ENCODE measurements around the gene KHK.

KHK gene

DNA sequence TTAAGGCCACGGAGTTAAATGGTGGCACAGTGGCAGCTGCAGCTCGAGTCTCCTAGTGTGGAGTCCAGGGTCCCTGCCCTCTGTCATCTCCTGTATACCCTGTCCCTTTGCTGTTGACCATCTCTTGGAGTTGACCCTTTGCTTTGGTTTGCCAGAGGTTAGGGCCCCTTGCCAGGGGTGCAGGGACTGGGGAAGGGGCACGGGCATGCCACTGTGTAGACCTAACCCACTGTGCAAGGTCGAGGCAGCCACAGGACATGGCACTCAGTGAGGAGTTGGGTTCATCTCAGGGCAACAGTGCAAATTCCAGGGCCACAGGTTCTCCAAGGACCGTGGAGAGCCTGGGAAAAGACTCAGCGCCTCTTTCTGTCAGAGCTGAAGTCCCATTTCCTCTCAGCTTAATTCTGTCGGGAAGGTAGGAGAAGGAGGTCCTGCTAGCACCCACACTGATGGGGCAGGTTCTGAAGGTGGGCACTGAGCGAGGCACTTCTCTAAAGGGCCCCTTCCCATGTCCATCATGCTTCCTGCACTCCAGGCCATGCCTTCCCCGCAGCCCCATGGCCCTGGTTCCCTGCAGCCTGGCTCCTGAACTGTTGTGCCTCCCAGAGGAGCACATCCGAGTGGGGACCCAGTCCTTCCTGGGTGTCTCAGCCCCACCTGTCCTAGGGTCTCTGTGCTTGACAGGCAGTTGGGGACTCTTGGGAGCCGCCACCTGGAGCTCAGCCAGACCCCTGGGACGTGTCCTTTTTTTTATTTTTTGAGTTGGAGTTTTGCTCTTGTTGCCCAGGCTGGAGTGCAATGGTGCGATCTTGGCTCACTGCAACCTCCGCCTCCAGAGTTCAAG, 2.8 kb downstream of the KHK start:
- Histone ChIP-seq H3F3A (ENCODE audit: insufficient read depth, low read length) (no peaks in the 10 kb centered on the region), H3K4me2 (ENCODE audit: low read length) (no peak overlapping the region), H3K27me3 (ENCODE audit: insufficient read depth, low read length) (0 out of 2 replicates have a peak, but pooled peaks cover 11% of the 10 kb centered on the region), H3K9me2 (ENCODE audit: low read depth, low read length) (no peaks in the 10 kb centered on the region), H3K9ac (ENCODE audit: low read length) (no peak overlapping the region), H3K4me1 (ENCODE audit: insufficient read depth, low read length, severe bottlenecking) (peaks cover 17% of the 10 kb centered on the region), H4K20me1 (ENCODE audit: insufficient read depth, low read length) (no peaks in the 10 kb centered on the region), H2AFZ (ENCODE audit: low read length) (no peak overlapping the region), H3K27ac (ENCODE audit: low read depth, low read length, poor library complexity, severe bottlenecking) (no peak overlapping the region), H3K4me3 (ENCODE audit: low read depth, low read length, poor library complexity, severe bottlenecking) (no peak overlapping the region), H3K9me3 (ENCODE audit: low read length) (no peaks in the 10 kb centered on the region), H3K79me2 (ENCODE audit: insufficient read depth, low read length) (no peaks in the 10 kb centered on the region), H3K36me3 (ENCODE audit: insufficient read depth, low read length) (no peaks in the 10 kb centered on the region)
- TF ChIP-seq, protein P1, sequence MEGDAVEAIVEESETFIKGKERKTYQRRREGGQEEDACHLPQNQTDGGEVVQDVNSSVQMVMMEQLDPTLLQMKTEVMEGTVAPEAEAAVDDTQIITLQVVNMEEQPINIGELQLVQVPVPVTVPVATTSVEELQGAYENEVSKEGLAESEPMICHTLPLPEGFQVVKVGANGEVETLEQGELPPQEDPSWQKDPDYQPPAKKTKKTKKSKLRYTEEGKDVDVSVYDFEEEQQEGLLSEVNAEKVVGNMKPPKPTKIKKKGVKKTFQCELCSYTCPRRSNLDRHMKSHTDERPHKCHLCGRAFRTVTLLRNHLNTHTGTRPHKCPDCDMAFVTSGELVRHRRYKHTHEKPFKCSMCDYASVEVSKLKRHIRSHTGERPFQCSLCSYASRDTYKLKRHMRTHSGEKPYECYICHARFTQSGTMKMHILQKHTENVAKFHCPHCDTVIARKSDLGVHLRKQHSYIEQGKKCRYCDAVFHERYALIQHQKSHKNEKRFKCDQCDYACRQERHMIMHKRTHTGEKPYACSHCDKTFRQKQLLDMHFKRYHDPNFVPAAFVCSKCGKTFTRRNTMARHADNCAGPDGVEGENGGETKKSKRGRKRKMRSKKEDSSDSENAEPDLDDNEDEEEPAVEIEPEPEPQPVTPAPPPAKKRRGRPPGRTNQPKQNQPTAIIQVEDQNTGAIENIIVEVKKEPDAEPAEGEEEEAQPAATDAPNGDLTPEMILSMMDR (IDR thresholded peaks at IDR 0.05; ENCODE audit: low read length): no peak
- no peak for TF ChIP-seq EZH2 (IDR thresholded peaks at IDR 0.05; ENCODE audit: borderline replicate concordance, low read length)

- Histone ChIP-seq H3K27me3 (ENCODE audit: insufficient read depth, low read length) (no peaks in the 10 kb centered on the region), H3K9me3 (ENCODE audit: low read length) (no peaks in the 10 kb centered on the region), H2AFZ (ENCODE audit: low read length) (no peak overlapping the region), H3K79me2 (ENCODE audit: insufficient read depth, low read length) (no peaks in the 10 kb centered on the region), H3K27ac (ENCODE audit: low read depth, low read length, poor library complexity, severe bottlenecking) (no peak overlapping the region), H3K4me3 (ENCODE audit: low read depth, low read length, poor library complexity, severe bottlenecking) (no peak overlapping the region), H3K9me2 (ENCODE audit: low read depth, low read length) (no peaks in the 10 kb centered on the region), H3F3A (ENCODE audit: insufficient read depth, low read length) (no peaks in the 10 kb centered on the region), H4K20me1 (ENCODE audit: insufficient read depth, low read length) (no peaks in the 10 kb centered on the region), H3K36me3 (ENCODE audit: insufficient read depth, low read length) (no peaks in the 10 kb centered on the region), H3K4me2 (ENCODE audit: low read length) (no peak overlapping the region), H3K9ac (ENCODE audit: low read length) (no peak overlapping the region), H3K4me1 (ENCODE audit: insufficient read depth, low read length, severe bottlenecking) (peaks cover 15% of the 10 kb centered on the region)
- TF ChIP-seq, protein P1 (IDR thresholded peaks at IDR 0.05; ENCODE audit: low read length): no peak
- TF ChIP-seq EZH2 (IDR thresholded peaks at IDR 0.05; ENCODE audit: borderline replicate concordance, low read length): no peak
Observed at GRCh38 chr2:27091746-27092695, 5.4 kb downstream of the KHK start.

- Histone ChIP-seq H3K9ac (ENCODE audit: low read length) (no peak overlapping the region), H3K9me3 (ENCODE audit: low read length) (no peaks in the 10 kb centered on the region), H3K4me2 (ENCODE audit: low read length) (no peak overlapping the region), H3K27me3 (ENCODE audit: insufficient read depth, low read length) (no peaks in the 10 kb centered on the region), H3K36me3 (ENCODE audit: insufficient read depth, low read length) (no peaks in the 10 kb centered on the region), H3K79me2 (ENCODE audit: insufficient read depth, low read length) (no peaks in the 10 kb centered on the region), H3K27ac (ENCODE audit: low read depth, low read length, poor library complexity, severe bottlenecking) (no peak overlapping the region), H3F3A (ENCODE audit: insufficient read depth, low read length) (no peaks in the 10 kb centered on the region), H2AFZ (ENCODE audit: low read length) (no peak overlapping the region), H4K20me1 (ENCODE audit: insufficient read depth, low read length) (no peaks in the 10 kb centered on the region), H3K4me1 (ENCODE audit: insufficient read depth, low read length, severe bottlenecking) (peaks cover 11% of the 10 kb centered on the region), H3K9me2 (ENCODE audit: low read depth, low read length) (no peaks in the 10 kb centered on the region), H3K4me3 (ENCODE audit: low read depth, low read length, poor library complexity, severe bottlenecking) (no peak overlapping the region)
- no peak for TF ChIP-seq EZH2 (IDR thresholded peaks at IDR 0.05; ENCODE audit: borderline replicate concordance, low read length)
- TF ChIP-seq, protein P1 (IDR thresholded peaks at IDR 0.05; ENCODE audit: low read length): no peak
Observed at GRCh38 chr2:27092696-27093429, 6.3 kb downstream of the KHK start.

Data from OCI-LY1 (cell line).